HFF-Myc (cell line): ENCODE results near the gene SMIM20.

Experiments
- DNase-seq: peaks from one replicate; pipeline ENCODE4 v3.0.0-alpha.2; 2011; ENCODE audit warnings: low read depth; ENCODE audit errors: extremely low read depth
- H3K4me3 ChIP-seq: replicated peaks from 2 replicates; pipeline ENCODE4 v1.5.1; 2011; ENCODE audit warnings: low read depth, mild to moderate bottlenecking, control low read depth, low read length
- TF ChIP-seq, protein P1 (sequence below): IDR thresholded peaks from 2 replicates; pipeline ENCODE4 v1.5.1; 2012; ENCODE audit warnings: mild to moderate bottlenecking, low read depth, low read length, control low read depth; ENCODE audit errors: missing control alignments

SMIM20 gene

DNA sequence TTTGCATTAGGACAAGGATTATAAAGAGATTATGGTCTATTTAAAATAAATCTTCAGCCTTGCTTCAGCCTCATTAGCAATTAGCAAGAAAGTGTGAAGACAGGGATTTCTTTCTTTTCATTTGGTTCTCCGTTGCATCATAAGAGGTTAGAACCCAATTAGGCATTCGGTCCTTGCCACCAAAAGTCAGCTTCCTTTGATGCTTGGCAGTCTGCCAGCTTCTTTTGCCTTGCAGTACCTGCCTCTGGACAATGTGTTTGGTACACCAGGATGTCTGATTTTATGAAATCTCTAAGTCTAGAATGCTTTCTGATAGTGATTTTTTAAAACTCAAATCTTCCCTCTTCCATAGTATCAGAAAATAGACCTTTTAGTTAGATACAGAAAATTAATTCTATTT lies 12.4 kb downstream of the SMIM20 start:
- H3K4me3 ChIP-seq, result no peak overlapping the region
- no peak for DNase-seq

DNA sequence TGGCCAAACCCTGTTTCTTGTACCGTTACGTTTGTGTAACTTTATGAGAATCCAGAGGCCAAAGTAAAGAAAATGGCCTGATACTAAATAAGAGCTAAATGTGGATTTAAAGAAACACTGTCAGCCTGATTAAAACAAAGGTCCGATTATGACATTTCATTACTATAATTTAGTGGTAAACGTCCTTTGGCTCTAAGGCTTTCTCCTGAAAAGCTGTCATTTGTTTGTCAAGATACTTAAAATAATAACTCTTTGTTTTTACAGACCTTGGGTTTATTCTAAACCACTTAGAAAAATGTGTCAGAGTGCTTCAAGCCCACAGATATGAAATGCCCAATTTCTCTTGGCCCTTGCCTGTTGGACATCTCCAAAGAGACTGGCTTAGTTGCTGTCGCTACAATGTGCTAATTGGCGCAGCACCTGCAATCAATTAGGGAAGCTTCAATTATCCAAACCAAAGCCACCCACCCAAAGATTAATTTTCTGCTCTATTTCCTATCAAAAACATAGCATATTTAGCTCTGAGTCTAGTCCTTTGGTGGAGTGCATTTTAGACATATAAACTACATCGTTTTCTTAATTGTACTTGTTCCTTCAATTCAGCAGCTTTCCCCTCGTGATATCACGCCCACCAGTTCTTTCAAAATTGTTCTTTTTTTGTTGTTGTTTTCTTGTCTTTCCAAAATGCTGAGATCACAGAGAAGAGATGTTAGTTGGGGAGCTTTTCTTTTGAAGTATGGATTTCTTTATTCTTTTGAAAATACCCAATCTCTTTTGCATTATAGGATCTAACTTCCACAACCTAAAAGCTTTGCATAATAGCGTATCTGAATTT lies 13.6 kb downstream of the SMIM20 start:
- TF ChIP-seq, protein P1, sequence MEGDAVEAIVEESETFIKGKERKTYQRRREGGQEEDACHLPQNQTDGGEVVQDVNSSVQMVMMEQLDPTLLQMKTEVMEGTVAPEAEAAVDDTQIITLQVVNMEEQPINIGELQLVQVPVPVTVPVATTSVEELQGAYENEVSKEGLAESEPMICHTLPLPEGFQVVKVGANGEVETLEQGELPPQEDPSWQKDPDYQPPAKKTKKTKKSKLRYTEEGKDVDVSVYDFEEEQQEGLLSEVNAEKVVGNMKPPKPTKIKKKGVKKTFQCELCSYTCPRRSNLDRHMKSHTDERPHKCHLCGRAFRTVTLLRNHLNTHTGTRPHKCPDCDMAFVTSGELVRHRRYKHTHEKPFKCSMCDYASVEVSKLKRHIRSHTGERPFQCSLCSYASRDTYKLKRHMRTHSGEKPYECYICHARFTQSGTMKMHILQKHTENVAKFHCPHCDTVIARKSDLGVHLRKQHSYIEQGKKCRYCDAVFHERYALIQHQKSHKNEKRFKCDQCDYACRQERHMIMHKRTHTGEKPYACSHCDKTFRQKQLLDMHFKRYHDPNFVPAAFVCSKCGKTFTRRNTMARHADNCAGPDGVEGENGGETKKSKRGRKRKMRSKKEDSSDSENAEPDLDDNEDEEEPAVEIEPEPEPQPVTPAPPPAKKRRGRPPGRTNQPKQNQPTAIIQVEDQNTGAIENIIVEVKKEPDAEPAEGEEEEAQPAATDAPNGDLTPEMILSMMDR, result no peak
- no peak for DNase-seq
- H3K4me3 ChIP-seq, result no peak overlapping the region

More for the DNA sequence above, 12.4 kb downstream of the SMIM20 start:
- TF ChIP-seq, protein P1, result no peak

DNA sequence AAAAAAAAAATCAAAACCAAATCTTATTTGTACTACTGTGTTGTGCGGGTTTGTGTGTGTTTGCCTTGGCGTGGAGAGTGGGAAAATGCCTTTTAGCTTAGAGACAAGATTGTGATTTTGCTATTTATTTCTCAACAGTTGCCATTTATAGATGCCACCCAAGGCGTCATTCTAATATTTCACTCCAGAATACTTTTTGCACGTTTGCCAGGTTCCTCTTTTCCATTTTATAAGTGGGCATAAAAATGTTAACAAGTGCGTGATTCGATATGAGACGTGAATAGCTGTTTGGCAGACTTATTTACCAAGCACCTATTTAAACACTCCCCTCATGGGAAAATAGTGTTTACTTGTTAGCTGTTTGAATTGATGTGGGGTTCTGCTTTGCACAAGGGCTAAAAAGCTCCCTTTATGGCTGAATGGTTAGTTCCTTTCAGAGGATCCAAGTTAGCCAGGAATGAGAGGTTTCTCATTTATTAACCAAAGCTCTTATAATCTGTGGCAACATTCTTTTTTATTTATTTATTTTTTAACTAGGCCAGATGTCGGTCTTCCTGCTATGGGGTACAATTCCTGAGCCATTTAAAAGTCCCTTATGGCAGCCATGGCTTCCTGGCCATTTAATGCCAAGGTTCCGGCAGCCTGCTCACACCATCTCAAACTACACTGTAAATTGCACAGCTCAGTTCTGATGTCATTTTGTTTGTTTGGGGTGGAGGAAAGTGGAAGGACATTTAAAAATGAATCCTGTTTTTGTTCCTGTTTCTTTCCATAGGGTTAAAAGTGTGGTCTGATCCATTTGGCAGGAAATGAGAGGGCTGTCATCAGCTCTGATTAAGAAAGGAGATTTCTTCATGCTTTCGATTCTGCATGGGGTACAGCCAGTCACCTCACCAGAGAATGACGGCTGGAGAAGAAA lies 14.6 kb downstream of the SMIM20 start:
- no peak overlapping the region for H3K4me3 ChIP-seq
- no peak for DNase-seq

DNA sequence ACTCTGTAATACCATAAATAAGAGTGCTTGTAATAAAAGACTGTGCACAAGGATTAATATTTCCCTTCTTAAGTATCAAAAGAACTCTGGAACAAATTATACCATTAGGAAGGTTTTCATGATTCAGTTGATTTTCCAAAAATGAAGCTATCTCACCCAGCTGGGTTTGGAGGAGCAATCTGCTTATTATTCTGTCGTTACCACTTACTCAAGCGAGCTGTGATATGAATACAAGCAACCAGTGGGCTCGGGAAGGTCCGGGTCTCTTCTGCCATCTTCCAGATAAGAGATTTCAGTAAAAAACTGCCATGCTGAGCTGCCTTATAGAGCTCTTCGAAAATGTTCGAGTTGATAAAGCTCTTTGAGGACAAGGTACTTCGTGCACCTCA lies 15.3 kb downstream of the SMIM20 start:
- TF ChIP-seq, protein P1, result no peak
- H3K4me3 ChIP-seq, result no peak overlapping the region
- DNase-seq, result no peak

More for the DNA sequence above, 14.6 kb downstream of the SMIM20 start:
- TF ChIP-seq, protein P1, result no peak

DNA sequence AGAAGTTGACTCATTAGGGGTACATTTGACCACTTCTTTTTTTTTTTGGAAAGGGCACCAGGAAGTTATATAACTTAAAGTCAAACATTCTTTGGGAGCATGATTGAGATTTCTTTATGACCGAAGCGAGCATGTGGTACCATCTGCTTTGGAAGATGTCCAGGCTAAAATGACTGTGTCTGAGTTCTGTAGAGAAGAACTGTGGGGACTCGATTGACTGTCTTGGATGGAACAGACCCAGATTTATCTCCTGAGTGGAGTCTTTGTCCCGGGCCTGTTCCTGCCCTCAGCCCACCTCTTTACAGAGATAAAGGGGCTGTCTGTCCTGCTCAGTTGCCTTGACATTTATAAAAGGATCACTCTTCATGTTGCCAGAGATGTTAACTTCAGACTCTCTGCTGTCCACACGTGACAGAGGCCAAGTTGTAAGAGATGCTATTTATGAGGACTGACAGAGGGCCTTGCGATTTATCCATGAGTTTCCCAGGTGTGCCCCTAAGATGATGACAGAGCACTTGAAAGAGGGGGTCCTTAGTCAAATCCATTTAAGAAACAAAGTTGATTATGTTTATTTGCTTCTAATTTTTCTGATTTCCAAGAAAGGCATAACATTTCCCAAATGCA lies 16.8 kb downstream of the SMIM20 start:
- no peak overlapping the region for H3K4me3 ChIP-seq
- DNase-seq, result no peak
- TF ChIP-seq, protein P1, result no peak

DNA sequence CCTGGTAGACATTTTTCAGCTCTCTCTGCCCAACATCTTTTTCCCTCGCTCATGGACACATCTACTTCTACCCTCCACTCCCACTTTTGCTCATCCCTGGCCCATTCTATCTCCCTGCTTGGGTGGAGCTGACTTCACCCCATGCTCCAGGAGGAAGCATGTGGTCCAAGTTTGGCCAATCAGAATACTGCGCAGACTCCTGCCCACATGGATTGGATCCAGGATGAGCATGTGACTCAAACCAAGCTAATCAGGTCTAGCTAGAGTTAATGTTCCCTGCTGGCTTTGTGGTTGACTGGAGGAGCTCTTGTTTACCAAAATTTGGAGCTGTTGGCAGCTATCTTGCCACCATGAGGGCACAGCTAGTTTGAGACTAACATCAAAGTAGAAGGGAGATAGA lies 22.7 kb downstream of the SMIM20 start:
- TF ChIP-seq, protein P1, result no peak
- no peak for DNase-seq
- no peak overlapping the region for H3K4me3 ChIP-seq
